NCI-H69 (cell line): ENCODE data around the gene TMEM205.

Source experiments
- DNase-seq: peaks from one replicate; lab custom pipeline; 2025; lab: John Stamatoyannopoulos, UW

TMEM205 gene

DNA sequence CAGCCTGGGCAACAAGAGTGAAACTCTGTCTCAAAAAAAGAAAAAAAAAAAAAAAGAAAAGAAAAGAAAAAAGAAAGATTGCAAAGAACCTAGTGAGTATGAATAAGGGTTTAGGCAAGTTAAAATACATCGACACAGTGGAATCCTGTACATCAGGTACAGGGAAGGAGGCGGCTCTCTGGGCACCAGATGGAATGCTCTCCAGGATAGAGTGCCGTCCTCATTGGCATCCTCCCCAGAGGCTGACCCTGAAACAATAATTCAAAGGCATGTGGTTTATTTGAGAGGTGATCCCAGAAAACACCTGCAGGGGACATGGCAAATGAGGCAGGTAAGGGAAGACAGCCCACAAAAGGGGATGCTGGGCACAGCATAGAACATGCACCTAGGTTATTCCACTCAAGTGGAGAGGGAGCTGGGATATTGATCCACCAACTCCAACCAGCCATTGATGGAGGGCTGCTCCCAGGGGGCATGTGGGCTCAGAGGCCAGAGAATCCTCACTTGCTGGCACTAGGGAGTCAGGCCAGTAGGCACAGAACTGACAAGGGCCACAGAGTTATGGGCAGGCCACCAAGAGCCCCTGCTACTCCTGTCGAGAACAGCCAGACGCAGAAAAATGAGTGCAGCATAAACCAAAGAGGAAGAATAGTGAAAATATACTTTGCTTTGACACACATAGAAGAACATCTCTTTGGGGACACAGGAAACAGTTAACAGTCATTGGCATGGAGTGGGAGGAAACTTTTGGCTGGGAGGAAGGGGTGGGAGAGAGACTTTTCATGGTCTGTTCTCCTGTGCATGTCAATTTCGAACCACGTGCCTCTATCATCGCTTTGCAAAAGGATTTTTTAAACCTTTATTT lies 45.9 kb downstream of the TMEM205 start:
- peak; percentile 63 for DNase-seq

DNA sequence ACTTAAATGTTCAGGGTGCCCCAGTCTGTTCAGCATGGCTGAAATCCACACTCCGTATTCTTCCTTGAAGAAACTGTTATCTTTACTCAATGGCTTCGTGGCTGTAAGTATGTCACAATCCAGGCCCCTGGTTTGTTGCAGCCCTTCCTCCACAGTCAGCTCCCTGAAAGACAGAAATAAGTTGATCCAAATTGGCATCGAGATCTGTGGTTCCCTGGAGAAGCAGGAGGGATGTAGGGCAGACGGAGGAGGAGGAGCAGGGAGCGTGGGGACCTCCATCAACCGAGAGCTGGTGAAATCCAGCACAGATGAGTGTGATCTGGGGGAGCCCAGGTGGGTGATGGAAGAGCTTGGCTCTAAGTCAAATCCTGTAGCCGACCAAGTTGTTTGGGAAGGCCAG lies 49.8 kb downstream of the TMEM205 start:
- DNase-seq = no peak

DNA sequence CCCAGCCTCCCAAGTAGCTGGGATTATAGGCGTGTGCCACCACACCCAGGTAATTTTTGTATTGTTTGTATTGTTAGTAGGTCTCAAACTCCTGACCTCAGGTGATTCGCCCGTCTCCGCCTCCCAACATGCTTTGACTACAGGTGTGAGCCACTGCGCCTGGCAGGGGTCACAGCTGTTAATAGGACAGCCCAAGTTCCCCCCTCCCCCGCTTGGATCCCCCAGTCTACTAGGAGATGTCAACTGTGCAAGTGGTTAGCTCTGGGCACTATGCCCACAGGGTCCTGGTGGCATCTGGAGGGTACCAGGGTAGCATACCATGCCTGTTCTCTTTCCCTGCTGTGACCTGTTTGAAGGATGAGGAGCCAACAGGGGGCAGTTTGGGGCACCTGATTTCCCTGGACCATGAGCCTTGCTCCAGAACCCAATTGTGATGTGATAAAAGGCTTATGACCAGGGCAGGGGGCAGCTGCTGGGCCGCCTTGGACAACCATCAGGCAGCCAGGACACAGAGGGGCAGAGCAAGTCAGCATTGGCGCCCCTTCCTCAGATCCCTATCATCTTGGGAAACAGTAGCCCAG lies 50.3 kb downstream of the TMEM205 start, which contains the start of gene TSPAN16:
Gene TSPAN16, plus strand, starts transcription at position 496 of the 581 bp plus-strand sequence. CDS start 138 bp downstream, outside the sequence.
- DNase-seq = peak; percentile 73

DNA sequence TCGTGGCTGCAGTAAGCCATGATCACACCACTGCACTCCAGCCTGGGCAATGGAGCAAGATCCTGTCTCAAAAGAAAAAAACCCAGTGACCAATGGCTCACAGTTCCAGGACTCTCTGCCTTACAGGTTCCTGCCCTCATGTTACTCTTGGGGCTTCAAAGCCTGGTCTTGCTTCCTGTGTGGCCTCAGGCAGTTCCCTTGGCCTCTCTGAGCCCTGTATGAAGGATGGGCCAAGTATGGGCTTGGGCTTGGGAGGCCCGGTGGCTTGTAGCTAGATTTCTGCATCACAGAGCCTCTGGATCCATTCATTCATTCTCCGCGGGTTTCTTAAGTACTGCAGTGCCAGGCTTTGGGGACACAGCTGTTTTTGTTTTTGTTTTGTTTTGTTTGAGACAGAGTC lies 50.9 kb downstream of the TMEM205 start:
- DNase-seq = no peak

DNA sequence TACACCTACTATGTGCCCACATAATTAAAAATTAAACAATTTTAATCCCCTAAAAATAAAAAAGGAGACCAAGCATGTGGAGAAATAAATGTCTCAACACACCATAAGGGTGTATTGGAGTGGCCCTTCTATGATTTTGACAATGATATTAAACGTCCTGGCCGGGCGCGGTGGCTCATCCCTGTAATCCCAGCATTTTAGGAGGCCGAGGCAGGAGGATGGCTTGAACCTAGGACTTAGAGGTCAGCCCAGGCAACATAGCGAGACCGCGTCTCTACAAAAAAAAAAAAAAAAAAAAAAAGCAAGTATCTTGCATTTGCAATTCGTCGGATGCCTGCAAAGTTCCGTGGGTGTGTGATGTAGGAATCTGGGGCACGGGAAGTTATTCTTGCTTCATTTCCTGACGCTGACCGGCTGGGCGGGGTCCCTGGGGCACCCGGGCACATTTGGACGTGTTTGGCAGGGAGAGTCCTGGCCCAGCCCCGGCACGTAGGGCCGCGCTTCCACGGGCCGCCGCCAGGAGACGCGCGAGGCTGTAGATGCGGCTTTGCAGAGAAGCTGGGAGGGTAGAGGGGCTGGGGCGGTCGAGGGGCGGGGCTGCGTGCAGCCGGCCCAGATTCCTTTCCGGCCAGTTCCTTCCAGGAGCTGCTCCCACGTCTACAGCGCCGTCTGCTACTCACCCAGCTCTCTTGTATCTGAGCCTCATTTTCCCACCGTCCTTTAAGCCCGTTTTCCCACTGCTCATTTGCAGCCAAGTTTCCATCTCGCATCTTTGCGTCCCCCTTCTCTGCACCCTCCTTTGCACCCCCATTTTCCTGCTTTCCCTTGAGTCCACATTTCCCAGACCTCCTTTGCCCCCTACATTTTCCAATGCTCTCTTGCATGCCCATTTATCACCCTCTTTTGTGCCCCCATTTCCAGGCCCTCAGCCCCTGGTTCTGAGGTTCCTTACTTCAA lies 52.4 kb downstream of the TMEM205 start:
- DNase-seq = peak; percentile 92
